Smooth muscle cell (in vitro differentiated cells): ENCODE data around the gene KIAA2012. TPM values are rescaled to one million over a fixed set of nuclear protein-coding genes. Genes with fewer than 3 reads are reported as not detected.

Source experiments
- DNase-seq: peaks from one replicate; lab custom pipeline; 2025; ENCODE audit not compliant: unreplicated experiment; lab: John Stamatoyannopoulos, UW
- H2AFZ ChIP-seq: fragments of 200-600 bp; sonication (generic); 2 replicates; pipeline ENCODE4 v1.6.0; 2016; ENCODE audit warnings: antibody characterized with exemption, low read depth, mild to moderate bottlenecking
- H3F3A ChIP-seq: fragments of 200-600 bp; sonication (generic); 2 replicates; pipeline ENCODE4 v1.6.0; 2017; ENCODE audit warnings: antibody characterized with exemption, low read depth
- H3K27ac ChIP-seq: fragments of 200-600 bp; sonication (generic); 2 replicates; pipeline ENCODE4 v1.5.1; 2016; ENCODE audit warnings: low read depth, mild to moderate bottlenecking
- H3K27me3 ChIP-seq: fragments of 200-600 bp; sonication (generic); 2 replicates; pipeline ENCODE4 v1.6.1; 2016; ENCODE audit warnings: low read depth, mild to moderate bottlenecking
- H3K36me3 ChIP-seq: fragments of 200-600 bp; sonication (generic); 2 replicates; pipeline ENCODE4 v1.5.1; 2016; ENCODE audit warnings: low read depth
- H3K4me1 ChIP-seq: fragments of 200-600 bp; sonication (generic); 2 replicates; pipeline ENCODE4 v1.5.1; 2016; ENCODE audit warnings: low read depth
- H3K4me2 ChIP-seq: fragments of 200-600 bp; sonication (generic); 2 replicates; pipeline ENCODE4 v1.6.0; 2016; ENCODE audit warnings: mild to moderate bottlenecking
- H3K4me3 ChIP-seq: fragments of 200-600 bp; sonication (generic); 2 replicates; pipeline ENCODE4 v1.5.1; 2016; ENCODE audit warnings: mild to moderate bottlenecking
- H3K79me2 ChIP-seq: fragments of 200-600 bp; sonication (generic); 2 replicates; pipeline ENCODE4 v1.6.0; 2016; ENCODE audit warnings: low read depth, mild to moderate bottlenecking
- H3K9ac ChIP-seq: fragments of 200-600 bp; sonication (generic); 2 replicates; pipeline ENCODE4 v1.6.0; 2016; ENCODE audit warnings: low read depth
- H3K9me3 ChIP-seq: fragments of 200-600 bp; sonication (generic); replicated peaks from 2 replicates; pipeline ENCODE4 v1.5.1; 2016; ENCODE audit warnings: low read depth
- H4K20me1 ChIP-seq: fragments of 200-600 bp; sonication (generic); 2 replicates; pipeline ENCODE4 v1.6.0; 2016; ENCODE audit warnings: low read depth
- CTCF ChIP-seq: fragments of 200-600 bp; sonication (generic); IDR thresholded peaks from 2 replicates; pipeline ENCODE4 v1.5.1; 2017; ENCODE audit warnings: borderline replicate concordance, mild to moderate bottlenecking, antibody characterized with exemption; ENCODE audit not compliant: insufficient read depth, poor library complexity, severe bottlenecking
- WGBS: methylation state at CpG from one replicate; pipeline ENCODE4 v1.1.7; 2016; ENCODE audit warnings: low lambda C conversion rate; 5-methylcytosine and 5-hydroxymethylcytosine counted together
- polyA plus RNA-seq: library from polyadenylated mRNA; unstranded; fragments of >200 nt; fragmentation: Nextera tagmentation; extraction: Ambion mirVana; gene quantifications from 2 replicates; pipeline ENCODE4 v1.2.1, GENCODE V29; 2016
- total RNA-seq: library from RNA; depleted of rRNA; stranded (reverse); fragments of >200 nt; gene quantifications from 2 replicates; pipeline ENCODE4 v1.2.3, GENCODE V29; 2014

KIAA2012 gene
- total and polyA plus RNA-seq, 2 experiments from 2014 or later, result not detected

GRCh38 chr2:202114291-202114690 lies 41.2 kb downstream of the KIAA2012 start:
- Histone ChIP-seq H3K4me1 (peaks cover 12% of the 10 kb centered on the region), H3K27ac (peak overlapping the region; percentile 15), H3K9ac (no peak overlapping the region), H3K4me2 (no peak overlapping the region), H3K4me3 (no peak overlapping the region), H3K36me3 (no peaks in the 10 kb centered on the region), H3K79me2 (no peaks in the 10 kb centered on the region), H4K20me1 (no peaks in the 10 kb centered on the region), H3F3A (peaks cover 9% of the 10 kb centered on the region), H3K9me3 (no peaks in the 10 kb centered on the region), H2AFZ (no peak overlapping the region), H3K27me3 (no peaks in the 10 kb centered on the region)
- no peak for DNase-seq
- WGBS, result 84% methylated on average over 1 of the region's 1 CpG
- TF ChIP-seq CTCF, result no peak

- 94% methylated on average over 1 of the region's 1 CpG for WGBS
- H3K4me2 ChIP-seq, result peak overlapping the region; percentile 69
Measured at GRCh38 chr2:202114795-202115194, 41.7 kb downstream of the KIAA2012 start.

DNA sequence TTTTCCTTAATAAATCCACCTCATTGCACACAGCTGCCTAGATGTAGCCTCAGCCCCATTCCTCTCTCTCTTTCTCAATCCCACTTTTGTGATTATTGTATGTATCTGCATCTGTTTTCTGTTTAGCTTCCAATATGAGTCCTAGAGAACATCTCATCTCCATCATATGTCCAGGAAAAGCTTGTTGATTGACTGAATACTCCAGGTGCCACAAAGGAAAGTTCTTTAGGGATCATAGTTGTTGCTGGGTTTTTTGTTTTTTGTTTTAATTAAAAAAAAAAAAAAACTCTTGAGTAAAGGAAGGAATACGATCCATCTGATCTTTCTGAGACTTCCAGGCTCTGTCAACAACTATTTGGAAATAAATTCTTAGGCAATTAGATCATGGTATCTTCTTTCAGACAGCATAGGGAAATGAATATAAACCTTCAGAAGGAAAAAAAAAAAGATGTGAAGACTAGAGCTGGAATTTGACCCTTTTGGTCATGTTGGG lies 42.5 kb downstream of the KIAA2012 start:
- Histone ChIP-seq H2AFZ (no peak overlapping the region), H3K27me3 (no peaks in the 10 kb centered on the region), H3K27ac (peak overlapping the region; percentile 64), H4K20me1 (no peaks in the 10 kb centered on the region), H3K79me2 (no peaks in the 10 kb centered on the region), H3K4me1 (peaks cover 12% of the 10 kb centered on the region), H3K4me2 (peak overlapping the region; percentile 69), H3K36me3 (no peaks in the 10 kb centered on the region), H3K9ac (no peak overlapping the region), H3K4me3 (no peak overlapping the region), H3F3A (peaks cover 9% of the 10 kb centered on the region), H3K9me3 (no peaks in the 10 kb centered on the region)
- TF ChIP-seq CTCF, result no peak
- DNase-seq, result no peak
- 7% methylated on average over 1 of the region's 1 CpG for WGBS

More at GRCh38 chr2:202114795-202115194, 41.7 kb downstream of the KIAA2012 start:
- Histone ChIP-seq H3K27ac (peak overlapping the region; percentile 64), H3K9me3 (no peaks in the 10 kb centered on the region), H3K4me1 (peaks cover 12% of the 10 kb centered on the region), H3K9ac (no peak overlapping the region), H3K36me3 (no peaks in the 10 kb centered on the region), H2AFZ (no peak overlapping the region), H4K20me1 (no peaks in the 10 kb centered on the region), H3K27me3 (no peaks in the 10 kb centered on the region), H3K79me2 (no peaks in the 10 kb centered on the region), H3K4me3 (no peak overlapping the region), H3F3A (peaks cover 9% of the 10 kb centered on the region)
- TF ChIP-seq CTCF, result no peak
- no peak for DNase-seq

- DNase-seq, result no peak
- Histone ChIP-seq H3K9me3 (no peaks in the 10 kb centered on the region), H3K4me2 (no peak overlapping the region), H3K27me3 (no peaks in the 10 kb centered on the region), H3K27ac (no peak overlapping the region), H4K20me1 (no peaks in the 10 kb centered on the region), H2AFZ (no peak overlapping the region), H3K79me2 (no peaks in the 10 kb centered on the region), H3F3A (peaks cover 9% of the 10 kb centered on the region), H3K4me1 (peaks cover 12% of the 10 kb centered on the region), H3K9ac (no peak overlapping the region), H3K4me3 (no peak overlapping the region), H3K36me3 (no peaks in the 10 kb centered on the region)
- WGBS, result 57% methylated on average over 1 of the region's 1 CpG
- no peak for TF ChIP-seq CTCF
Measured at GRCh38 chr2:202116691-202117090, 43.6 kb downstream of the KIAA2012 start.
